Prostate gland (tissue), 2 donors: ENCODE results near the gene EPG5.

ENCODE experiments used
- POLR2A ChIP-seq: fragments of 450-650 bp; IDR thresholded peaks from one replicate; pipeline ENCODE4 v1.6.1; 2016; ENCODE audit warnings: antibody characterized with exemption, mild to moderate bottlenecking
- TF ChIP-seq, protein P1 (sequence below), 4 experiments: fragments of 200-600 bp in 2 of 4; fragments of 450-650 bp in 2 of 4; sonication (generic) in 2 of 4; IDR thresholded peaks; 1 replicate in 3 of 4; 2 replicates in 1 of 4; pipeline ENCODE4 v1.5.1; 2016 to 2019; ENCODE audit warnings: antibody characterized with exemption in 4 of 4, mild to moderate bottlenecking in 2 of 4, moderate library complexity in 2 of 4

DNA sequence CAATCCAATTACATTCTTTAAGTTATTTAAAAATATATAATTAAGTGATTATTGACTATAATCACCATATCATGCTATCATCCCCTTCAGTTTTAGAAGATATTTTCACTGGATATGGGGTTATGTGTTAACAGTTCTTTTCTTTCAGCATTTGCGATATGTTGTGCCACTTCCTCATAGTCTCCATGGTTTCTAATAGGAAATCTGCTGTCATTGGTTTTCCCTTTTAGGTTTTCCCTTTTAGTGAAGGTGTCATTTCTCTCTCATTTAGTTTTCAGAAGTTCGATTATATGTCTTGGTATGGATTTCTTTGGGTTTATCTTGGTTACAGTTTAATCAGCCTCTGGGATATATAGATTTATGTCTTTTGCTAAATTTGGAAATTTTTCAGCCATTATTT lies 34.8 kb upstream of the EPG5 start:
- no peak for TF ChIP-seq POLR2A
- TF ChIP-seq, protein P1, sequence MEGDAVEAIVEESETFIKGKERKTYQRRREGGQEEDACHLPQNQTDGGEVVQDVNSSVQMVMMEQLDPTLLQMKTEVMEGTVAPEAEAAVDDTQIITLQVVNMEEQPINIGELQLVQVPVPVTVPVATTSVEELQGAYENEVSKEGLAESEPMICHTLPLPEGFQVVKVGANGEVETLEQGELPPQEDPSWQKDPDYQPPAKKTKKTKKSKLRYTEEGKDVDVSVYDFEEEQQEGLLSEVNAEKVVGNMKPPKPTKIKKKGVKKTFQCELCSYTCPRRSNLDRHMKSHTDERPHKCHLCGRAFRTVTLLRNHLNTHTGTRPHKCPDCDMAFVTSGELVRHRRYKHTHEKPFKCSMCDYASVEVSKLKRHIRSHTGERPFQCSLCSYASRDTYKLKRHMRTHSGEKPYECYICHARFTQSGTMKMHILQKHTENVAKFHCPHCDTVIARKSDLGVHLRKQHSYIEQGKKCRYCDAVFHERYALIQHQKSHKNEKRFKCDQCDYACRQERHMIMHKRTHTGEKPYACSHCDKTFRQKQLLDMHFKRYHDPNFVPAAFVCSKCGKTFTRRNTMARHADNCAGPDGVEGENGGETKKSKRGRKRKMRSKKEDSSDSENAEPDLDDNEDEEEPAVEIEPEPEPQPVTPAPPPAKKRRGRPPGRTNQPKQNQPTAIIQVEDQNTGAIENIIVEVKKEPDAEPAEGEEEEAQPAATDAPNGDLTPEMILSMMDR (IDR thresholded peaks at IDR 0.05) = no peak
